Kidney (tissue), 14 donors: ENCODE measurements around the gene GRAMD4. TPM values are rescaled to one million over a fixed set of nuclear protein-coding genes. Genes with fewer than 3 reads are reported as not detected.
A peak's percentile ranks its signal among the peaks of the same experiment; 100 is the strongest.

Experiments
- DNase-seq, 5 donors: peaks; one replicate each; pipeline ENCODE4 v3.0.0-alpha.2; 2013 to 2020
- FAIRE-seq: peaks from 2 replicates; lab custom pipeline; 2012; peaks lifted over from hg19 to GRCh38; lab: Jason Lieb, UNC
- H3K27ac ChIP-seq, 2 donors: one replicate each; pipeline ENCODE4 v1.7.0; 2013; ENCODE audit warnings: low read depth in 2 of 2, low read length in 2 of 2, inconsistent platforms in 1 of 2
- H3K27me3 ChIP-seq: one replicate; pipeline ENCODE4 v1.7.1; 2013; ENCODE audit warnings: low read length, inconsistent platforms; ENCODE audit not compliant: control insufficient read depth, insufficient read depth
- H3K36me3 ChIP-seq, 3 donors: one replicate each; pipeline versions ENCODE4 v1.7.0 to v1.7.1; 2013; ENCODE audit warnings: low read length in 3 of 3, control low read depth in 1 of 3, inconsistent platforms in 1 of 3; ENCODE audit not compliant: insufficient read depth in 3 of 3, control insufficient read depth in 2 of 3
- H3K4me1 ChIP-seq, 3 donors: one replicate each; pipeline versions ENCODE4 v1.7.0 to v1.7.1; 2013; ENCODE audit warnings: low read length in 3 of 3, inconsistent platforms in 1 of 3, low read depth in 1 of 3; ENCODE audit not compliant: control insufficient read depth in 2 of 3, insufficient read depth in 2 of 3
- H3K4me3 ChIP-seq, 3 donors: one replicate each; pipeline versions ENCODE4 v1.7.0 to v1.8.1; 2013; ENCODE audit warnings: low read length in 3 of 3, control low read depth in 1 of 3, inconsistent platforms in 1 of 3
- H3K9ac ChIP-seq, 3 donors: one replicate each; pipeline versions ENCODE4 v1.7.0 to v1.7.1; 2013; ENCODE audit warnings: low read length in 3 of 3, control low read depth in 1 of 3, inconsistent platforms in 1 of 3
- H3K9me3 ChIP-seq, 3 donors: one replicate each; pipeline versions ENCODE4 v1.7.0 to v1.7.1; 2013; ENCODE audit warnings: low read length in 3 of 3, control low read depth in 1 of 3, inconsistent platforms in 1 of 3; ENCODE audit not compliant: control insufficient read depth in 2 of 3, insufficient read depth in 1 of 3
- intact Hi-C: fragments of 100-400 bp; cut with DNase I; formaldehyde crosslinking; loops from one replicate; pipeline ENCODE4 v1.11.1; 2022
- polyA plus RNA-seq: library from polyadenylated mRNA; stranded (reverse); fragments of 350-450 nt; fragmentation: Illumina TruSeq; extraction: RNeasy Lipid Tissue Mini Kit (QIAGEN cat#74804); gene quantifications from one replicate; pipeline ENCODE4 v1.2.3, GENCODE V29; 2014; ENCODE audit warnings: low read depth, low replicate concordance; ENCODE audit not compliant: insufficient read depth
- total RNA-seq: library from RNA; stranded (reverse); fragmentation: NEBNext Ultra II Directional; extraction: Animal tissue kit (Norgen Biotek cat#: 25700); gene quantifications from one replicate; pipeline ENCODE4 v1.2.1, GENCODE V29; 2021
- TF ChIP-seq, protein P1 (sequence below): IDR thresholded peaks from 3 replicates; pipeline ENCODE4 v1.5.1; 2012; ENCODE audit warnings: mild to moderate bottlenecking, moderate library complexity, borderline replicate concordance; ENCODE audit not compliant: insufficient read depth; ENCODE audit errors: extremely low read depth
- donor health status: control.
- donor health status: control.
- donor health status: control.
- donor health status: control.
- donor health status: control.
- donor health status: DM: yes; HTN: yes; CAD: no.
- donor health status: Normal renal cell carcinoma (clear cell type).

GRAMD4 gene
- total and polyA plus RNA-seq, 2 donors from 2014 or later = 12.1 to 58.2 TPM

GRCh38 chr22:46609175-46609690 is 11.0 kb upstream of the GRAMD4 start:
- no peaks in the 10 kb centered on the region for H3K9me3 ChIP-seq
- FAIRE-seq (no peak), DNase-seq (no peak)
- H3K4me3 ChIP-seq = no peak overlapping the region
- TF ChIP-seq, protein P1, sequence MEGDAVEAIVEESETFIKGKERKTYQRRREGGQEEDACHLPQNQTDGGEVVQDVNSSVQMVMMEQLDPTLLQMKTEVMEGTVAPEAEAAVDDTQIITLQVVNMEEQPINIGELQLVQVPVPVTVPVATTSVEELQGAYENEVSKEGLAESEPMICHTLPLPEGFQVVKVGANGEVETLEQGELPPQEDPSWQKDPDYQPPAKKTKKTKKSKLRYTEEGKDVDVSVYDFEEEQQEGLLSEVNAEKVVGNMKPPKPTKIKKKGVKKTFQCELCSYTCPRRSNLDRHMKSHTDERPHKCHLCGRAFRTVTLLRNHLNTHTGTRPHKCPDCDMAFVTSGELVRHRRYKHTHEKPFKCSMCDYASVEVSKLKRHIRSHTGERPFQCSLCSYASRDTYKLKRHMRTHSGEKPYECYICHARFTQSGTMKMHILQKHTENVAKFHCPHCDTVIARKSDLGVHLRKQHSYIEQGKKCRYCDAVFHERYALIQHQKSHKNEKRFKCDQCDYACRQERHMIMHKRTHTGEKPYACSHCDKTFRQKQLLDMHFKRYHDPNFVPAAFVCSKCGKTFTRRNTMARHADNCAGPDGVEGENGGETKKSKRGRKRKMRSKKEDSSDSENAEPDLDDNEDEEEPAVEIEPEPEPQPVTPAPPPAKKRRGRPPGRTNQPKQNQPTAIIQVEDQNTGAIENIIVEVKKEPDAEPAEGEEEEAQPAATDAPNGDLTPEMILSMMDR = no peak
- no peaks in the 10 kb centered on the region for H3K36me3 ChIP-seq
- no peak overlapping the region for H3K9ac ChIP-seq
- H3K4me1 ChIP-seq = peaks cover 0 to 20% (median 5%) of the 10 kb centered on the region in 3 donors
- intact Hi-C loops = no loop called here
- no peak overlapping the region for H3K27ac ChIP-seq
- H3K27me3 ChIP-seq = no peaks in the 10 kb centered on the region

DNA sequence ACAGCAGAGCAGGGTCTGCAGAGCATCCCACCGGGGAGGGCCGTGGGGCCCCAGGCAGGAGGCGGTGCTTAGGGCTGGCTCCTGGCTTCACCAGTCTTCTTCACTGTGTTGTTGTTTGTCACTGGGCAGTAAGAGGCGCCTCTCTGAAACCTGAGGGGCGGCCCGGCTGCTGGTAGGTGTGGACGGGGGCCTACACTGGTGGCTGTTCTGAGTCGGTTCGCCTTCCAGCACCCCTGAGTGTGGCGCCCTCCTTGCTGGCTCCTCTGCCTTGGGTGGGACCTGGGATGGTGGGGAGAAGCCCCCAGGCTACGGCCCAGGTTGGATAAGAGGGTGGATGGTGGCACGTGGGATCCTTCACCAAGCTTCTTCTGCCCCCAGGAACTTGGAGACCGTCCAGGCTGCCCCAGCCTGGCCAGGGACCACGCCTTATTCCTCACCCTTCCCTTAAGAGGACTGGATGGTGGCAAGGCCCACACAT is 10.4 kb upstream of the GRAMD4 start:
- TF ChIP-seq, protein P1 = no peak
- Histone ChIP-seq H3K36me3 (no peaks in the 10 kb centered on the region), H3K9ac (no peak overlapping the region), H3K4me1 (peaks cover 0 to 20% (median 5%) of the 10 kb centered on the region in 3 donors), H3K4me3 (no peak overlapping the region), H3K27ac (no peak overlapping the region), H3K27me3 (no peaks in the 10 kb centered on the region), H3K9me3 (no peaks in the 10 kb centered on the region)
- DNase-seq = peak in 1 of 5 donors; percentile 78
- intact Hi-C loops = no loop called here
- FAIRE-seq = no peak

GRCh38 chr22:46610356-46610755 is 9.8 kb upstream of the GRAMD4 start:
- no peak for FAIRE-seq
- H3K9ac ChIP-seq = no peak overlapping the region
- TF ChIP-seq, protein P1 = no peak
- no peak overlapping the region for H3K27ac ChIP-seq
- H3K4me1 ChIP-seq = peaks cover 0 to 20% (median 5%) of the 10 kb centered on the region in 3 donors
- H3K27me3 ChIP-seq = no peaks in the 10 kb centered on the region
- no peaks in the 10 kb centered on the region for H3K9me3 ChIP-seq
- no peaks in the 10 kb centered on the region for H3K36me3 ChIP-seq
- intact Hi-C loops = no loop called here
- DNase-seq = no peak
- H3K4me3 ChIP-seq = no peak overlapping the region

- no peaks in the 10 kb centered on the region for H3K27me3 ChIP-seq
- TF ChIP-seq, protein P1 = no peak
- FAIRE-seq (no peak), DNase-seq (no peak)
- H3K27ac ChIP-seq = no peak overlapping the region
- H3K9me3 ChIP-seq = no peaks in the 10 kb centered on the region
- no peak overlapping the region for H3K9ac ChIP-seq
- no peaks in the 10 kb centered on the region for H3K36me3 ChIP-seq
- no peak overlapping the region for H3K4me3 ChIP-seq
- intact Hi-C loops = no loop called here
- H3K4me1 ChIP-seq = peaks cover 0 to 20% (median 5%) of the 10 kb centered on the region in 3 donors
These were observed 9.0 kb upstream of the GRAMD4 start for GRCh38 chr22:46611189-46611588.
